ENCODE results near the gene STYK1.
"Not testable (repeated sequence)": the region's sequence is repeated elsewhere in the genome, so short reads cannot be mapped to it uniquely, and the experiment has no call there.

Gene STYK1

GRCh38 chr12:10689146-10689545 is 15.3 kb upstream of the STYK1 start:
- no peak for DNase-seq (ENCODE audit: low read depth)

GRCh38 chr12:10688042-10688441 is 14.2 kb upstream of the STYK1 start:
- no peak for DNase-seq (ENCODE audit: low read depth)

- no peak for DNase-seq (ENCODE audit: low read depth)
Measured at GRCh38 chr12:10672231-10672868, 1.5 kb downstream of the STYK1 start.

GRCh38 chr12:10669533-10669932 is 4.3 kb downstream of the STYK1 start:
- no peak for DNase-seq (ENCODE audit: low read depth)

GRCh38 chr12:10668526-10668925 is 5.3 kb downstream of the STYK1 start:
- DNase-seq (ENCODE audit: low read depth): no peak

GRCh38 chr12:10667581-10667980 is 6.3 kb downstream of the STYK1 start:
- DNase-seq (ENCODE audit: low read depth): no peak

- DNase-seq (ENCODE audit: low read depth): no peak
Measured at GRCh38 chr12:10664499-10664898, 9.4 kb downstream of the STYK1 start.

GRCh38 chr12:10663869-10664268 is 10.0 kb downstream of the STYK1 start:
- DNase-seq (ENCODE audit: low read depth): no peak

GRCh38 chr12:10661338-10661737 is 12.5 kb downstream of the STYK1 start:
- DNase-seq (ENCODE audit: low read depth): no peak

- no peak for DNase-seq (ENCODE audit: low read depth)
Measured at GRCh38 chr12:10654003-10654402, 19.8 kb downstream of the STYK1 start.

- no peak for DNase-seq (ENCODE audit: low read depth)
Measured at GRCh38 chr12:10652192-10652591, 21.7 kb downstream of the STYK1 start.

- not testable (repeated sequence) for DNase-seq (ENCODE audit: low read depth)
Measured at GRCh38 chr12:10646576-10646975, 27.3 kb downstream of the STYK1 start.

GRCh38 chr12:10645910-10646309 is 27.9 kb downstream of the STYK1 start:
- DNase-seq (ENCODE audit: low read depth): no peak

- DNase-seq (ENCODE audit: low read depth): no peak
Measured at GRCh38 chr12:10641735-10642500, 31.9 kb downstream of the STYK1 start.

- no peak for DNase-seq (ENCODE audit: low read depth)
Measured at GRCh38 chr12:10638728-10639127, 35.1 kb downstream of the STYK1 start.

- no peak for DNase-seq (ENCODE audit: low read depth)
Measured at GRCh38 chr12:10636611-10637010, 37.2 kb downstream of the STYK1 start.

- DNase-seq (ENCODE audit: low read depth): no peak
Measured at GRCh38 chr12:10636124-10636523, 37.7 kb downstream of the STYK1 start.

- DNase-seq (ENCODE audit: low read depth): no peak
Measured at GRCh38 chr12:10635306-10635705, 38.5 kb downstream of the STYK1 start.

GRCh38 chr12:10634427-10634826 is 39.4 kb downstream of the STYK1 start:
- DNase-seq (ENCODE audit: low read depth): no peak

- no peak for DNase-seq (ENCODE audit: low read depth)
Measured at GRCh38 chr12:10633541-10633940, 40.3 kb downstream of the STYK1 start.

GRCh38 chr12:10632226-10632625 is 41.6 kb downstream of the STYK1 start:
- DNase-seq (ENCODE audit: low read depth): no peak

- no peak for DNase-seq (ENCODE audit: low read depth)
Measured at GRCh38 chr12:10624605-10625004, 49.2 kb downstream of the STYK1 start.

- no peak for DNase-seq (ENCODE audit: low read depth)
Measured at GRCh38 chr12:10623131-10623530, 50.7 kb downstream of the STYK1 start.

- no peak for DNase-seq (ENCODE audit: low read depth)
Measured at GRCh38 chr12:10621278-10621677, 52.6 kb downstream of the STYK1 start.

All from stimulated activated CD8-positive, alpha-beta memory T cell treated with anti-CD3 and anti-CD28 coated beads, Interleukin-12 subunit alpha, Interleukin-12 subunit beta, amount 100 ng/mL, for 4 hours (primary cell).